Smooth muscle cell (in vitro differentiated cells): ENCODE data around the gene NCSTN. TPM values are rescaled to one million over a fixed set of nuclear protein-coding genes. Genes with fewer than 3 reads are reported as not detected.

Experiments
- DNase-seq: peaks from one replicate; lab custom pipeline; 2025; ENCODE audit not compliant: unreplicated experiment; lab: John Stamatoyannopoulos, UW
- H2AFZ ChIP-seq: fragments of 200-600 bp; sonication (generic); 2 replicates; pipeline ENCODE4 v1.6.0; 2016; ENCODE audit warnings: antibody characterized with exemption, low read depth, mild to moderate bottlenecking
- H3F3A ChIP-seq: fragments of 200-600 bp; sonication (generic); 2 replicates; pipeline ENCODE4 v1.6.0; 2017; ENCODE audit warnings: antibody characterized with exemption, low read depth
- H3K27ac ChIP-seq: fragments of 200-600 bp; sonication (generic); 2 replicates; pipeline ENCODE4 v1.5.1; 2016; ENCODE audit warnings: low read depth, mild to moderate bottlenecking
- H3K27me3 ChIP-seq: fragments of 200-600 bp; sonication (generic); 2 replicates; pipeline ENCODE4 v1.6.1; 2016; ENCODE audit warnings: low read depth, mild to moderate bottlenecking
- H3K36me3 ChIP-seq: fragments of 200-600 bp; sonication (generic); 2 replicates; pipeline ENCODE4 v1.5.1; 2016; ENCODE audit warnings: low read depth
- H3K4me1 ChIP-seq: fragments of 200-600 bp; sonication (generic); 2 replicates; pipeline ENCODE4 v1.5.1; 2016; ENCODE audit warnings: low read depth
- H3K4me2 ChIP-seq: fragments of 200-600 bp; sonication (generic); 2 replicates; pipeline ENCODE4 v1.6.0; 2016; ENCODE audit warnings: mild to moderate bottlenecking
- H3K4me3 ChIP-seq: fragments of 200-600 bp; sonication (generic); 2 replicates; pipeline ENCODE4 v1.5.1; 2016; ENCODE audit warnings: mild to moderate bottlenecking
- H3K79me2 ChIP-seq: fragments of 200-600 bp; sonication (generic); 2 replicates; pipeline ENCODE4 v1.6.0; 2016; ENCODE audit warnings: low read depth, mild to moderate bottlenecking
- H3K9ac ChIP-seq: fragments of 200-600 bp; sonication (generic); 2 replicates; pipeline ENCODE4 v1.6.0; 2016; ENCODE audit warnings: low read depth
- H3K9me3 ChIP-seq: fragments of 200-600 bp; sonication (generic); replicated peaks from 2 replicates; pipeline ENCODE4 v1.5.1; 2016; ENCODE audit warnings: low read depth
- H4K20me1 ChIP-seq: fragments of 200-600 bp; sonication (generic); 2 replicates; pipeline ENCODE4 v1.6.0; 2016; ENCODE audit warnings: low read depth
- WGBS: methylation state at CpG from one replicate; pipeline ENCODE4 v1.1.7; 2016; ENCODE audit warnings: low lambda C conversion rate; 5-methylcytosine and 5-hydroxymethylcytosine counted together
- polyA plus RNA-seq: library from polyadenylated mRNA; unstranded; fragments of >200 nt; fragmentation: Nextera tagmentation; extraction: Ambion mirVana; gene quantifications from 2 replicates; pipeline ENCODE4 v1.2.1, GENCODE V29; 2016
- total RNA-seq: library from RNA; depleted of rRNA; stranded (reverse); fragments of >200 nt; gene quantifications from 2 replicates; pipeline ENCODE4 v1.2.3, GENCODE V29; 2014
- TF ChIP-seq, protein P1 (sequence below): fragments of 200-600 bp; sonication (generic); IDR thresholded peaks from 2 replicates; pipeline ENCODE4 v1.5.1; 2017; ENCODE audit warnings: borderline replicate concordance, mild to moderate bottlenecking, antibody characterized with exemption; ENCODE audit not compliant: insufficient read depth, poor library complexity, severe bottlenecking

The NCSTN gene
- total and polyA plus RNA-seq, 2 experiments from 2014 or later = 73.4 to 81.4 TPM

DNA sequence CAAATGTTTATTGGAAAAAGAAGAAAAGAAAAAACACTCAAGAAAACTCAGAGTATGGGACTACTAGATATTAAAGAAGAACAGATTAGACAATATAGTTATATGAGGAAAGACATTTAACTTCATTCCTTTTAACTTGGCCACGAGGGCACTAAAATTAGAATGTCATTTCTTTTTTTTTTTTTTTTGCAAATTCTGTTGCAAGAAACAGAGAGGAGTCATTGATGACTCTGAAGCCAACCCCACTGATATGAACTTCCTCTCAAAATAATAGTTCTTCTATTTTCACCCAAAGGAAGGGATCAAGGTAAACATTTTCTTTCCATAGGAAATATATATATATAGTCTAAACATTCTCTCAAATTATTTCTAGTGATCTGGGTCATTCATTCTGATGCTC lies 33.6 kb upstream of the NCSTN start:
- H3K4me3 ChIP-seq = no peak overlapping the region
- DNase-seq = no peak
- H2AFZ ChIP-seq = no peak overlapping the region
- peaks cover 3% of the 10 kb centered on the region for H3K4me1 ChIP-seq
- no peaks in the 10 kb centered on the region for H3K27me3 ChIP-seq
- 96% methylated on average over 1 of the region's 1 CpG for WGBS
- no peak overlapping the region for H3K27ac ChIP-seq
- no peaks in the 10 kb centered on the region for H3F3A ChIP-seq
- H4K20me1 ChIP-seq = peaks cover 87% of the 10 kb centered on the region
- peaks cover 49% of the 10 kb centered on the region for H3K36me3 ChIP-seq
- TF ChIP-seq, protein P1, sequence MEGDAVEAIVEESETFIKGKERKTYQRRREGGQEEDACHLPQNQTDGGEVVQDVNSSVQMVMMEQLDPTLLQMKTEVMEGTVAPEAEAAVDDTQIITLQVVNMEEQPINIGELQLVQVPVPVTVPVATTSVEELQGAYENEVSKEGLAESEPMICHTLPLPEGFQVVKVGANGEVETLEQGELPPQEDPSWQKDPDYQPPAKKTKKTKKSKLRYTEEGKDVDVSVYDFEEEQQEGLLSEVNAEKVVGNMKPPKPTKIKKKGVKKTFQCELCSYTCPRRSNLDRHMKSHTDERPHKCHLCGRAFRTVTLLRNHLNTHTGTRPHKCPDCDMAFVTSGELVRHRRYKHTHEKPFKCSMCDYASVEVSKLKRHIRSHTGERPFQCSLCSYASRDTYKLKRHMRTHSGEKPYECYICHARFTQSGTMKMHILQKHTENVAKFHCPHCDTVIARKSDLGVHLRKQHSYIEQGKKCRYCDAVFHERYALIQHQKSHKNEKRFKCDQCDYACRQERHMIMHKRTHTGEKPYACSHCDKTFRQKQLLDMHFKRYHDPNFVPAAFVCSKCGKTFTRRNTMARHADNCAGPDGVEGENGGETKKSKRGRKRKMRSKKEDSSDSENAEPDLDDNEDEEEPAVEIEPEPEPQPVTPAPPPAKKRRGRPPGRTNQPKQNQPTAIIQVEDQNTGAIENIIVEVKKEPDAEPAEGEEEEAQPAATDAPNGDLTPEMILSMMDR = no peak
- no peak overlapping the region for H3K4me2 ChIP-seq
- H3K9ac ChIP-seq = no peak overlapping the region
- no peaks in the 10 kb centered on the region for H3K9me3 ChIP-seq
- H3K79me2 ChIP-seq = peaks cover 56% of the 10 kb centered on the region

DNA sequence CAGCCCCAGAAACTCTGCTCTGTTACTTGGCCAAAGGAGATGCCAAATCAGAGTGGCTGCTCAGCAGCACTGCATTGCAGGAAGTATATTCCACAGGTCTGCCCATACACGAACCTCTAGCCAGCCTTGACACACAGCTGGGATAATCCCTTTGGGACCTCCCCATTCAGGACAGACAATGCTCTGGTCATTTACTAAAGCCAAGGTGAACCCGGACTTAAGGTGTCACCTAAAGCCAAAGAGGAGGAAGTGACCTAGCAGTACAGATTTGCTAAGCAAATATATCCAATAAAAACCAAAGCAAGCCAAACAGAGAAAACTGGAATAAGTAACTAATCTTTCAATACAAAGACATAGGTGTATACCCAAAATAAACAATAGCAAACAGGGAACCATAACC lies 27.8 kb upstream of the NCSTN start:
- H3K27ac ChIP-seq = no peak overlapping the region

DNA sequence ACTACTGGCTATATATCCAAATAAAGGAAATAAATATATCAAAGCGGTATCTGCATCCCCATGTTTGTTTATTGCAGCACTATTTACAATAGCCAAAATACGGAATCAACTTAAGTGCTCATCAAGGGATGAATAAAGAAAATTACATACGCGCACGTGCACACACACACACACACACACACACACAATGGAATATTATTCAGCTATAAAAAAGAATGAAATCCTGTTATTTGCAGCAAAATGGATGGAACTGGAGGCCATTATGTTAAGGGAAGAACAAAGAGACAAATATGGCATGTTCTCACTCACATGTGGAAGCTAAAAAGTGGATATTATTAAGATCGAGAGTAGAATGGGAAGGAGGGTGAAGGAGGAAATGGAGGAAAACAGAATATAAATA lies 20.4 kb upstream of the NCSTN start:
- DNase-seq = no peak
- H4K20me1 ChIP-seq = peaks cover 98% of the 10 kb centered on the region
- H2AFZ ChIP-seq = no peak overlapping the region
- H3K9ac ChIP-seq = no peak overlapping the region
- H3F3A ChIP-seq = peaks cover 8% of the 10 kb centered on the region
- no peak overlapping the region for H3K4me3 ChIP-seq
- no peak overlapping the region for H3K4me2 ChIP-seq
- no peaks in the 10 kb centered on the region for H3K4me1 ChIP-seq
- peaks cover 54% of the 10 kb centered on the region for H3K36me3 ChIP-seq
- H3K9me3 ChIP-seq = no peaks in the 10 kb centered on the region
- H3K79me2 ChIP-seq = peaks cover 96% of the 10 kb centered on the region
- TF ChIP-seq, protein P1 = no peak
- H3K27ac ChIP-seq = no peak overlapping the region
- 97% methylated on average over 6 of the region's 6 CpGs for WGBS
- no peaks in the 10 kb centered on the region for H3K27me3 ChIP-seq

More for the DNA sequence above, 27.8 kb upstream of the NCSTN start:
- Histone ChIP-seq H3K4me2 (no peak overlapping the region), H2AFZ (no peak overlapping the region), H3K36me3 (peaks cover 71% of the 10 kb centered on the region), H4K20me1 (peaks cover 87% of the 10 kb centered on the region), H3K4me1 (no peaks in the 10 kb centered on the region), H3K4me3 (no peak overlapping the region), H3K9me3 (no peaks in the 10 kb centered on the region), H3K27me3 (no peaks in the 10 kb centered on the region), H3K9ac (no peak overlapping the region), H3K79me2 (peaks cover 76% of the 10 kb centered on the region), H3F3A (peaks cover 3% of the 10 kb centered on the region)
- TF ChIP-seq, protein P1 = no peak
- DNase-seq = no peak
- 97% methylated on average over 2 of the region's 2 CpGs for WGBS

DNA sequence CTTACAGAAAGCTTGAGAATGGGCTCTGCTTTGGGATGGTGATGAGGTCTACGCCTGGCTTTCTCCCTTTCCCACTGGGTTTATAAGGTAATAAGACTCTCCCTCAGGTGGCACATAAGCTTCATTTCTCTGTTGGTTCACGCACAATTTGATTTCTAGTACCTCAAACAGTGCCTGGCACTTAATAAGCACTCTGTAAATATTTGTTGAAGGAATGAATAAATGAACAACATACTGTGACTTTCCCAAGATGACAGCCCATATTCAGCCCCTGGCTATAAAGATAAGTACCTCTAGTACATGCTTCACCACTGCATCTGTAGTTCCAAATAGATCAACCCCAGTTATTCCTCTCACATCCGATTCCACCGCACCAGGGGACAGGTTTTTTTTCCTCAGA lies 17.9 kb upstream of the NCSTN start:
- peak overlapping the region; percentile 0 for H3K27ac ChIP-seq
- WGBS = over 99% methylated on average over 4 of the region's 4 CpGs
- H4K20me1 ChIP-seq = peaks cover 100% of the 10 kb centered on the region
- no peaks in the 10 kb centered on the region for H3K9me3 ChIP-seq
- H3K9ac ChIP-seq = no peak overlapping the region
- TF ChIP-seq, protein P1 = no peak
- H3K79me2 ChIP-seq = peaks cover 97% of the 10 kb centered on the region
- H3K4me2 ChIP-seq = no peak overlapping the region
- no peak overlapping the region for H2AFZ ChIP-seq
- H3K27me3 ChIP-seq = no peaks in the 10 kb centered on the region
- no peaks in the 10 kb centered on the region for H3K4me1 ChIP-seq
- H3K4me3 ChIP-seq = no peak overlapping the region
- H3K36me3 ChIP-seq = peaks cover 48% of the 10 kb centered on the region
- no peak for DNase-seq
- peaks cover 12% of the 10 kb centered on the region for H3F3A ChIP-seq
